ENCODE measurements around the gene TRABD2B. TPM values are rescaled to one million over a fixed set of nuclear protein-coding genes. Genes with fewer than 3 reads are reported as not detected.

The TRABD2B gene
- total RNA-seq, 1 experiment from 2014 or later, result 0.36 TPM

GRCh38 chr1:47765742-47766485 is 231.3 kb downstream of the TRABD2B start:
- DNase-seq, result no peak
- H3K27me3 Mint-ChIP-seq (ENCODE audit: insufficient read depth, unreplicated experiment), result no peaks in the 10 kb centered on the region
- Histone ChIP-seq H3K4me3 (ENCODE audit: low read depth, low read length) (no peak overlapping the region), H3K36me3 (ENCODE audit: control insufficient read depth, insufficient read depth, low read length) (no peaks in the 10 kb centered on the region), H3K4me1 (no peaks in the 10 kb centered on the region), H3K9me3 (no peaks in the 10 kb centered on the region), H3K27me3 (replicated peaks; ENCODE audit: control insufficient read depth, insufficient read depth, low read length) (no peaks in the 10 kb centered on the region)
- no peaks in the 10 kb centered on the region for H3K36me3 Mint-ChIP-seq (ENCODE audit: insufficient read depth, unreplicated experiment)
- no peak overlapping the region for H3K4me3 Mint-ChIP-seq (ENCODE audit: unreplicated experiment)
- ChIA-PET CTCF (interaction anchor here (0.6 kb wide), 1 partner anchor 295 kb away, joined by 4 read pairs; no protein-coding TSS in a partner anchor), POLR2A (no interaction called here)
- H3K9me3 Mint-ChIP-seq (ENCODE audit: unreplicated experiment), result no peaks in the 10 kb centered on the region
- TF ChIP-seq CTCF (IDR thresholded peaks at IDR 0.05; ENCODE audit: insufficient read depth in 1 of 2, low read depth in 1 of 2, low read length in 1 of 2, severe bottlenecking in 1 of 2, unreplicated experiment in 1 of 2), result no peak
- no peak overlapping the region for H3K27ac Mint-ChIP-seq (ENCODE audit: unreplicated experiment)
- intact Hi-C loops (cut with micrococcal nuclease; ENCODE audit: unreplicated experiment), result no loop called here
- no peaks in the 10 kb centered on the region for H3K4me1 Mint-ChIP-seq (ENCODE audit: low read depth, unreplicated experiment)
- BruUV-seq (replicated peaks), result no TSS peak

GRCh38 chr1:47765236-47765635 is 231.9 kb downstream of the TRABD2B start:
- ChIA-PET POLR2A (no interaction called here), CTCF (interaction anchor here (0.6 kb wide), 1 partner anchor 296 kb away, joined by 4 read pairs; no protein-coding TSS in a partner anchor)
- no peaks in the 10 kb centered on the region for H3K4me1 Mint-ChIP-seq (ENCODE audit: low read depth, unreplicated experiment)
- Histone ChIP-seq H3K27me3 (replicated peaks; ENCODE audit: control insufficient read depth, insufficient read depth, low read length) (no peaks in the 10 kb centered on the region), H3K4me3 (ENCODE audit: low read depth, low read length) (no peak overlapping the region), H3K9me3 (no peaks in the 10 kb centered on the region), H3K36me3 (ENCODE audit: control insufficient read depth, insufficient read depth, low read length) (no peaks in the 10 kb centered on the region), H3K4me1 (no peaks in the 10 kb centered on the region)
- intact Hi-C loops (cut with micrococcal nuclease; ENCODE audit: unreplicated experiment), result no loop called here
- TF ChIP-seq CTCF (IDR thresholded peaks at IDR 0.05; ENCODE audit: insufficient read depth in 1 of 2, low read depth in 1 of 2, low read length in 1 of 2, severe bottlenecking in 1 of 2, unreplicated experiment in 1 of 2), result no peak
- H3K27me3 Mint-ChIP-seq (ENCODE audit: insufficient read depth, unreplicated experiment), result no peaks in the 10 kb centered on the region
- DNase-seq, result no peak
- no peak overlapping the region for H3K4me3 Mint-ChIP-seq (ENCODE audit: unreplicated experiment)
- H3K9me3 Mint-ChIP-seq (ENCODE audit: unreplicated experiment), result no peaks in the 10 kb centered on the region
- BruUV-seq (replicated peaks), result no TSS peak
- H3K36me3 Mint-ChIP-seq (ENCODE audit: insufficient read depth, unreplicated experiment), result no peaks in the 10 kb centered on the region
- H3K27ac Mint-ChIP-seq (ENCODE audit: unreplicated experiment), result no peak overlapping the region

DNA sequence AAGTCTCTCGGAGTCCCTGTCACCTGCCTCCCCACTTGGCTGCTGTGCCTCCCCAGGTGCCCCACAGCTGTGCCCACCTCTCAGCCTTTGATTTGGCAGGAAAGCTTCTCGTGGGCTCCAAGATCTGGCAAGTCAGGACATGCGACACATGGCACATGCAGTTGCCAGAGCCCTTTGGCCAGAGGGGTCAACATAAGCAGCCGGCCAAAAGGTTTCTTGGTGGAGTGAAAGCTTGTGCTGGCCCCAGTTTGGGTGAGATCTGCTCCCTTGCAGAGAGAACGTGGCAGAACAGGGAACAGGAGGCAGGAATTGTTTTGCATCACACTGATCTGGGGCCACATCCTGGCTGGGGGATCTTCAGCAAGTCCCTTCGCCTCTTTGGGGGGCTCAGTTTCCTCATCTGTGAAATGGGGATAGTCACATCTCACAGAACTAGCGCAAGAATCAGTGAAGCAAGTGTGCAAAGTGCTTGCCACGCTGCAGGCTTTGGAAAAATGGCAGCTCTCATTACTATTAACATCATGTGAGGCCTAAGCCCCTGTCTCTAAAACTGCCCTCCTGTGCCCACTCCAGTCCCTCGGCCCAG is 232.6 kb downstream of the TRABD2B start:
- no TSS peak for BruUV-seq (replicated peaks)
- no peaks in the 10 kb centered on the region for H3K27me3 ChIP-seq (replicated peaks; ENCODE audit: control insufficient read depth, insufficient read depth, low read length)
- no peaks in the 10 kb centered on the region for H3K9me3 Mint-ChIP-seq (ENCODE audit: unreplicated experiment)
- H3K4me1 ChIP-seq, result no peaks in the 10 kb centered on the region
- ChIA-PET POLR2A (no interaction called here), CTCF (no interaction called here)
- intact Hi-C loops (cut with micrococcal nuclease; ENCODE audit: unreplicated experiment), result no loop called here
- no peak for DNase-seq
- no peaks in the 10 kb centered on the region for H3K9me3 ChIP-seq
- H3K4me1 Mint-ChIP-seq (ENCODE audit: low read depth, unreplicated experiment), result no peaks in the 10 kb centered on the region
- no peak overlapping the region for H3K4me3 Mint-ChIP-seq (ENCODE audit: unreplicated experiment)
- no peak for TF ChIP-seq CTCF (IDR thresholded peaks at IDR 0.05; ENCODE audit: insufficient read depth in 1 of 2, low read depth in 1 of 2, low read length in 1 of 2, severe bottlenecking in 1 of 2, unreplicated experiment in 1 of 2)
- H3K27me3 Mint-ChIP-seq (ENCODE audit: insufficient read depth, unreplicated experiment), result no peaks in the 10 kb centered on the region
- no peaks in the 10 kb centered on the region for H3K36me3 ChIP-seq (ENCODE audit: control insufficient read depth, insufficient read depth, low read length)
- no peak overlapping the region for H3K27ac Mint-ChIP-seq (ENCODE audit: unreplicated experiment)
- no peak overlapping the region for H3K4me3 ChIP-seq (ENCODE audit: low read depth, low read length)
- H3K36me3 Mint-ChIP-seq (ENCODE audit: insufficient read depth, unreplicated experiment), result no peaks in the 10 kb centered on the region
